GM12801 (cell line): ENCODE data around the gene CERT1.

Experiments used
- TF ChIP-seq, protein P1 (sequence below): IDR thresholded peaks from one replicate; pipeline ENCODE4 v1.5.1; 2011; ENCODE audit warnings: control low read depth; ENCODE audit not compliant: insufficient read length; ENCODE audit errors: extremely low read depth

The CERT1 gene

DNA sequence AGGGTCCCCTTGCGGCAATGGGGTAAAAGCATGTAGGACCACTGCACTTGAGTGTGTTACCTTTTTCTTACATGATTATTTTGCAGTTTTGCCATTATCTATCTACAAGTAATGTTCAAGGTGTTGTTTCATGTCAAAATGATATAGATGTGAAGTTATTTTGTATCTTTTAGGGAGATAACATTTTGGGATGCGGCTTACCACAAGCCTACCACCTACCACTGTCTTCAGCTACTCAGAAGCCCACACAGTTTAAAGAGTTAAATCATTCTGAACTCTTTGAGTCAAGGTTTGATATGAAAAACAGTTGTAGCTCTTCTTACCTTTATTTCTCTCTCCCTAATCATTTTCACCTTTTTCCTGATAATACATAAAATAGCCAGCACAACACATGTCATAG is 19.8 kb downstream of the CERT1 start:
- TF ChIP-seq, protein P1, sequence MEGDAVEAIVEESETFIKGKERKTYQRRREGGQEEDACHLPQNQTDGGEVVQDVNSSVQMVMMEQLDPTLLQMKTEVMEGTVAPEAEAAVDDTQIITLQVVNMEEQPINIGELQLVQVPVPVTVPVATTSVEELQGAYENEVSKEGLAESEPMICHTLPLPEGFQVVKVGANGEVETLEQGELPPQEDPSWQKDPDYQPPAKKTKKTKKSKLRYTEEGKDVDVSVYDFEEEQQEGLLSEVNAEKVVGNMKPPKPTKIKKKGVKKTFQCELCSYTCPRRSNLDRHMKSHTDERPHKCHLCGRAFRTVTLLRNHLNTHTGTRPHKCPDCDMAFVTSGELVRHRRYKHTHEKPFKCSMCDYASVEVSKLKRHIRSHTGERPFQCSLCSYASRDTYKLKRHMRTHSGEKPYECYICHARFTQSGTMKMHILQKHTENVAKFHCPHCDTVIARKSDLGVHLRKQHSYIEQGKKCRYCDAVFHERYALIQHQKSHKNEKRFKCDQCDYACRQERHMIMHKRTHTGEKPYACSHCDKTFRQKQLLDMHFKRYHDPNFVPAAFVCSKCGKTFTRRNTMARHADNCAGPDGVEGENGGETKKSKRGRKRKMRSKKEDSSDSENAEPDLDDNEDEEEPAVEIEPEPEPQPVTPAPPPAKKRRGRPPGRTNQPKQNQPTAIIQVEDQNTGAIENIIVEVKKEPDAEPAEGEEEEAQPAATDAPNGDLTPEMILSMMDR = no peak

DNA sequence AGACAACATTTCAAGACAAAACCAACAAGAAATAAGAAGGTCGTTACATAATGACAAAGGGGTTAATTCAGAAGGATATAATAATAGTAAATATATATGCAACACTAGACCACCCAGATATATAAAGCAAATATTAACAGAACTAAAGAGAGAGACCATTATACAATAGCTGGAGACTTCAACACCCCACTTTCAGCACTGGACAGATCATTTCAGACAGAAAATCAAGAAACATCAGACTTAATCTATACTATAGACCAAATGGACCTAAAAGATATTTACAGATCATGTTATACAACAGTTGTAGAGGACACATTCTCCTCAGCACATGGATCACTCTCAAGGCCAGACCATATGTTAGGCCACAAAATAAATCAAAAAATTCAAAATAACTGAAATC is 26.8 kb downstream of the CERT1 start:
- TF ChIP-seq, protein P1 = no peak

DNA sequence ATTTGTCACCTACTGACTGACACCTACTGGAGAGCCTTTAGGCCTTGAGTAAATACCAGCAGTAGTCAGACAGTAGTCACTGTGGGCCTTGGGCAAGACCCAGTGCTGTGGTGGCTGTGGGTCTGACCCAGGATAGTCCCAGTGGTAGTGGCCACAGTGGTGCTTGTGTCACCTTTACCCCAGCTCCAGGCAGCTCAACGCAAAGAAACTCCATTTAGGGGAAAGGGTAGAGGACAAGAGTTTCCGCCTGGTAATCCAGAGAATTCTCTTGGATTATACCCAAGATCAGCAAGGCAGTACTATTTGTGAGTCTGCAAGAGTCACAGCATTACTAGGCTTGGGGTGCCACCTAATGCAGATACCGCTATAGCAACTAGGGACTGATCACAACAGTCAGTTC is 28.9 kb downstream of the CERT1 start:
- TF ChIP-seq, protein P1 = no peak

DNA sequence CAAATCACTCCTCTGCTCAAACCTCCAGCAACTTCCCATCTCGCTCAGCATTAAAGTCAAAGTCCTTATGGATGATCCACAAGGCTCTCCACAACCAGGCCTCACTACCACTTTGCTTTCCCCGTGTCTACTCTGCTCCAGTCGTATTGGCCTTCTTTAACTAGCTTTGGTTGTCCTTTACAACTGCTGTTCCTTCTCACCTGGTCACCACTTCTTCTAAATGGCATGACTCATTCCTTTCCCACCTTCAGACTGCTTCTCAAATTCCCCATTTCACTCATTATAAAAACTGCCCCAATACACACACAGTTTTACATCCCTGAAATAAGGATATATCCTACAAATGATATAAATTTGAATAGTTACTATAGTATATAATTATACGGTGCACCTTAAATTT is 30.4 kb downstream of the CERT1 start:
- TF ChIP-seq, protein P1 = no peak

DNA sequence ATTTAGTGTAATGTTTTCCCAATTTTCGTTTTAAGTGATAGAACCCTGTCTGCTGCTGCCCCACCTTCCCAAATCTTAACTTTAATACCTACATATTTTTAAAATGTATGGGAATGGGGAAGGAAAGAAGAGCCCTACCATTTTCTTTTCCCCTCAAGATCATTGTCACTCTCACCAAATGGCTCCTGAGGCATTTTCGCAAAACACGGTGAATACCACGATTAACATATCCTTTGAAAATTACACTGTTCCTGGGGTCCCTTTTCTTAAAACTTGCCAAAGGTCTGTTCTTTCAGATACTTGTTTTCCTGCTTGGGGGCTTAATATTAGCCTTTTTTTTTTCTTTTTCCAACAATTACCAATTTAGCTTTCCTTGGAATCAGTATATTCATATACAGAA is 36.1 kb downstream of the CERT1 start:
- TF ChIP-seq, protein P1 = no peak

DNA sequence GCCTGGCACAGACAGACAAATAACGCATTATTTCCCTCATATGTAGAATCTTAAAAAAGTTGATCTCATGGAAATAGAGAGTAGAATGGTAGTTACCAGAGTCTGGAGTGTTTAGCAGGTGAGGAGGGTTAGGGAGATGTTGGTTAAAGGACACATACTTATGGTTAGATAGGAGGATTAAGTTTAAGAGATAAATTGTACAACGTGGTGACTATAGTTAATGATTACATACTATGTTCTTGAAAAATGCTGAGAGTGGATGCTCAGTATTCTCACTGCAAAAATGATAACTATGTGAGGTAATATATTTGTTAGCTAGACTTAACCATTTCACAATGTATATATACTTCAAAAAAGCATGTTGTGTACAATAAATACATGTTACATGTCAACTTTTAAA is 38.0 kb downstream of the CERT1 start:
- TF ChIP-seq, protein P1 = no peak

DNA sequence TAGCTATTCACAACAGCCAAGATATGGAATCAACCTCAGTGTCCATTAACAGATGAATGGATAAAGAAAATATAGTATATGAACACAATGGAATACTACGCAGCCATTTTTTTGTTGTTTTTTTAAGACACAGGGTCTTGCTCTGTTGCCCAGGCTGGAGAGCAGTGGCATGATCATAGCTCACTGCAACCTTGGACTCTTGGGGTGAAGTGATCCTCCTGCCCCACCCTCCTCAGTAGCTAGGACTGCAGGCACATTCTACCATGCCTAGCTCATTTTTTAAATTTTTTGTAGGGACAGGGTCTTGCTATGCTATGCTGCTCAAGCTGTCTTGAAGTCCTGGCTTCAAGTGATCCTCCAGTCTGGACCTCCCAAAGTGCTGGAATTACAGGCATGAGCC is 38.5 kb downstream of the CERT1 start:
- TF ChIP-seq, protein P1 = no peak

DNA sequence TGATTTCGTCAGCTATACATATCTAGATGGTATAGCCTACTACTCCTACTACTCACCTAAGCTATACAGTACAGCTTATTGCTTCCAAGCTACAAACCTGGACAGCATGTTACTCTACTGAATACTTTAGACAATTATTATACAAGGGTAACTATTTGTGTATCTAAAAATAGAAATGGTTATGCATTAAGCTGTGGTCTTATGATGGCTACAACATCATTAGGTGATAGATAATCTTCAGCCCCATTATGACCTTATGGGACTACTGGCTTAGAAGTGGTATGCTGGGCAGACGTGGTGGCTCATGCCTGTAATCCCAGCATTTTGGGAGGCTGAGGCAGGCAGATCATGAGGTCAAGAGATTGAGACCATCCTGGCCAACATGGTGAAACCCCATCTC is 40.2 kb downstream of the CERT1 start:
- TF ChIP-seq, protein P1 = no peak
